Esophagus muscularis mucosa (tissue), 4 donors: Measurements from ENCODE around the gene RGS1. TPM values are rescaled to one million over a fixed set of nuclear protein-coding genes. Genes with fewer than 3 reads are reported as not detected.
A peak's percentile ranks its signal among the peaks of the same experiment; 100 is the strongest.

Experiments used
- DNase-seq: peaks from one replicate; pipeline ENCODE4 v3.0.0-alpha.2; 2017; ENCODE audit errors: extremely low spot score
- H3K27ac ChIP-seq, 4 donors: fragments of 200-600 bp; sonication (generic); replicated peaks in 1 of 4; 1 replicate in 3 of 4; 2 replicates in 1 of 4; pipeline ENCODE4 v1.5.1; 2016 to 2019; ENCODE audit warnings: mild to moderate bottlenecking in 1 of 4
- H3K27me3 ChIP-seq, 4 donors: fragments of 200-600 bp; sonication (generic); one replicate each; pipeline versions ENCODE4 v1.5.1 to v1.6.0; 2016 to 2019
- H3K36me3 ChIP-seq, 4 donors: fragments of 200-600 bp; sonication (generic); one replicate each; pipeline ENCODE4 v1.5.1; 2016 to 2019
- H3K4me1 ChIP-seq, 4 donors: fragments of 200-600 bp; sonication (generic); one replicate each; pipeline ENCODE4 v1.5.1; 2016 to 2019
- H3K4me3 ChIP-seq, 4 donors: fragments of 200-600 bp; sonication (generic); 1 replicate in 2 of 4; 2 replicates in 2 of 4; pipeline ENCODE4 v1.5.1; 2016 to 2019; ENCODE audit warnings: mild to moderate bottlenecking in 4 of 4, moderate library complexity in 1 of 4
- H3K9me3 ChIP-seq, 4 donors: fragments of 200-600 bp; sonication (generic); 1 replicate in 3 of 4; 2 replicates in 1 of 4; pipeline ENCODE4 v1.5.1; 2016 to 2019
- EP300 ChIP-seq: sonication (generic); formaldehyde crosslinking; IDR thresholded peaks from one replicate; pipeline ENCODE4 v1.6.1; 2017; ENCODE audit warnings: antibody characterized with exemption
- POLR2A ChIP-seq: fragments of 450-650 bp; IDR thresholded peaks from one replicate; pipeline ENCODE4 v1.6.1; 2017; ENCODE audit warnings: antibody characterized with exemption, moderate library complexity, mild to moderate bottlenecking, low read depth
- POLR2AphosphoS5 ChIP-seq, 2 donors: sonication (generic); formaldehyde crosslinking; IDR thresholded peaks; one replicate each; pipeline ENCODE4 v1.6.1; 2017; ENCODE audit warnings: antibody characterized with exemption in 2 of 2
- WGBS: methylation state at CpG from one replicate; pipeline ENCODE4 v1.1.5; 2018; 5-methylcytosine and 5-hydroxymethylcytosine counted together
- intact Hi-C: fragments of 100-400 bp; cut with DNase I; formaldehyde crosslinking; loops from one replicate; pipeline ENCODE4 v1.15.1; 2023
- total RNA-seq, 4 donors: library from RNA; depleted of rRNA; stranded (reverse); fragments of >200 nt; gene quantifications; one replicate each; pipeline versions ENCODE4 v1.1.0 to v1.2.1, GENCODE V29; 2016
- TF ChIP-seq, protein P1 (sequence below), 3 experiments: fragments of 200-600 bp in 2 of 3; fragments of 450-650 bp in 1 of 3; sonication (generic) in 2 of 3; IDR thresholded peaks; one replicate each; pipeline ENCODE4 v1.5.1; 2017 to 2019; ENCODE audit warnings: antibody characterized with exemption in 3 of 3, mild to moderate bottlenecking in 2 of 3, moderate library complexity in 1 of 3

The RGS1 gene
- total RNA-seq, 4 donors from 2014 or later, result 6.1 to 27.7 (median 12.5) TPM

DNA sequence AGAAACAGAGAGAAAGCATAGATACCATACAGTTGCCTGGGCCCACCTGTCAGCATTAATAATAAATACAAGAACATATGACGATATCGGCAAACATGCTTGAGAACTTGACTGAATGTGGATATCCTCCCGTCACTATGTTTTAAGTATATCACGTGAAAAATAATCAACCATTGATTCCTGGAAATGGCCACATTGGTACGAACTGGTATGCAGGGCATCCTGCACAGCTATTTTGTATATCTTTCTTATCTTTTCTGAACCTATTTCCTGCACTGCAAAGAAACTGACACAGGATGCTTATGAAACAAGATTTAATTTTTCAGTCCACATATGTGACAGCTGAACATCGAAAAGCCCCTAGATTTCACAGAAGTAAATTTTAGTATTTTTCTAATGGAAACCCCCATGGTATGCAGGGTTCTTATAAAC, 22.8 kb upstream of the RGS1 start:
- H3K36me3 ChIP-seq, result no peaks in the 10 kb centered on the region
- no peak overlapping the region for H3K4me3 ChIP-seq
- no peak for DNase-seq
- H3K27ac ChIP-seq, result no peak overlapping the region
- H3K27me3 ChIP-seq, result no peaks in the 10 kb centered on the region
- 87% methylated on average over 6 of the region's 6 CpGs for WGBS
- TF ChIP-seq POLR2A, result no peak
- no peaks in the 10 kb centered on the region for H3K9me3 ChIP-seq
- intact Hi-C loops, result no loop called here
- peaks cover 0 to 10% (median 3%) of the 10 kb centered on the region in 4 donors for H3K4me1 ChIP-seq

DNA sequence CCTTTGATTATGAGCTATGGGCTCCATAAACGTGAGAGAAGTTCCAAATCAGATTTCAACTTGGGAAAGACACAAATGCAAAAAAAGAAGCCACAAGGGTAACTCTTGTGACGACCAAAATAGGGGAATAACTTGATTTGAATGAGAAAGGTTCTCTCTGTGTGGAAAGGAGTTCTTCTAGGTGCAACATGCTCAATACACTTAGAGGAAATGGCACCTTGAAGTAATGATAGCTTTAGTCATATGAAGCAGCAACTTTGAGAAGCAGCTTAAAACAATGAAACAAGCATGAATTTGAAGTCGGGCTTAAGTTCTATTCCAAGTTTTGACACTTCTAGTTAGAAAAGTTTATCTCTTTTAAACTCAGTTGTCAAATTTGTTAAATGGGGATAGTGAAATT, 21.8 kb upstream of the RGS1 start:
- no peaks in the 10 kb centered on the region for H3K36me3 ChIP-seq
- H3K4me1 ChIP-seq, result peaks cover 0 to 16% (median 5%) of the 10 kb centered on the region in 4 donors
- TF ChIP-seq POLR2AphosphoS5 (IDR thresholded peaks at IDR 0.05) (no peak), POLR2A (no peak), EP300 (no peak)
- TF ChIP-seq, protein P1, sequence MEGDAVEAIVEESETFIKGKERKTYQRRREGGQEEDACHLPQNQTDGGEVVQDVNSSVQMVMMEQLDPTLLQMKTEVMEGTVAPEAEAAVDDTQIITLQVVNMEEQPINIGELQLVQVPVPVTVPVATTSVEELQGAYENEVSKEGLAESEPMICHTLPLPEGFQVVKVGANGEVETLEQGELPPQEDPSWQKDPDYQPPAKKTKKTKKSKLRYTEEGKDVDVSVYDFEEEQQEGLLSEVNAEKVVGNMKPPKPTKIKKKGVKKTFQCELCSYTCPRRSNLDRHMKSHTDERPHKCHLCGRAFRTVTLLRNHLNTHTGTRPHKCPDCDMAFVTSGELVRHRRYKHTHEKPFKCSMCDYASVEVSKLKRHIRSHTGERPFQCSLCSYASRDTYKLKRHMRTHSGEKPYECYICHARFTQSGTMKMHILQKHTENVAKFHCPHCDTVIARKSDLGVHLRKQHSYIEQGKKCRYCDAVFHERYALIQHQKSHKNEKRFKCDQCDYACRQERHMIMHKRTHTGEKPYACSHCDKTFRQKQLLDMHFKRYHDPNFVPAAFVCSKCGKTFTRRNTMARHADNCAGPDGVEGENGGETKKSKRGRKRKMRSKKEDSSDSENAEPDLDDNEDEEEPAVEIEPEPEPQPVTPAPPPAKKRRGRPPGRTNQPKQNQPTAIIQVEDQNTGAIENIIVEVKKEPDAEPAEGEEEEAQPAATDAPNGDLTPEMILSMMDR (IDR thresholded peaks at IDR 0.05), result no peak
- WGBS, result 90% methylated on average over 3 of the region's 3 CpGs
- intact Hi-C loops, result no loop called here
- H3K27ac ChIP-seq, result no peak overlapping the region
- H3K27me3 ChIP-seq, result no peaks in the 10 kb centered on the region
- H3K4me3 ChIP-seq, result no peak overlapping the region
- DNase-seq, result no peak
- no peaks in the 10 kb centered on the region for H3K9me3 ChIP-seq

DNA sequence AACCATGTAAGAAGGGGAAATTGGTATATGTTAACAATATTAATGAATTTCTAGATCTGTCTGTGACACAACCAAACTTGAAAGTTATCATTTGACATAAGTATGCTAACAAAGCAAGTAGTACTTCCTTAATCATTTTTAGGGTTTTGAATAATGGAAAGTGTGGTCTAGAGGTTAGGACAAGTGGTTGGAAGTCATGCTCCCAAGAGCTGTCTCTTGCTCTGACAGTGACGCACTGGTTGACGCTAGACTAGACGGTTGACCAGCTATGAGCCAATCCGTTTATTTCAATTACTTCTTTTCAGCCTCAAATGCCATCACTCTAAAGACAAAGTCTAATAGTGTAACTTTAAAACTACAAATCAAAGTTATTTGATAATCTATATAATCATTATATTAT, 20.7 kb upstream of the RGS1 start:
- H3K9me3 ChIP-seq, result no peaks in the 10 kb centered on the region
- 79% methylated on average over 4 of the region's 4 CpGs for WGBS
- no peak for DNase-seq
- TF ChIP-seq, protein P1 (IDR thresholded peaks at IDR 0.05), result no peak
- TF ChIP-seq EP300, result no peak
- TF ChIP-seq POLR2AphosphoS5 (IDR thresholded peaks at IDR 0.05), result no peak
- no peak for TF ChIP-seq POLR2A
- no peak overlapping the region for H3K27ac ChIP-seq
- H3K4me3 ChIP-seq, result no peak overlapping the region
- no peaks in the 10 kb centered on the region for H3K27me3 ChIP-seq
- H3K4me1 ChIP-seq, result peaks cover 0 to 22% (median 10%) of the 10 kb centered on the region in 4 donors
- H3K36me3 ChIP-seq, result no peaks in the 10 kb centered on the region
- intact Hi-C loops, result no loop called here

DNA sequence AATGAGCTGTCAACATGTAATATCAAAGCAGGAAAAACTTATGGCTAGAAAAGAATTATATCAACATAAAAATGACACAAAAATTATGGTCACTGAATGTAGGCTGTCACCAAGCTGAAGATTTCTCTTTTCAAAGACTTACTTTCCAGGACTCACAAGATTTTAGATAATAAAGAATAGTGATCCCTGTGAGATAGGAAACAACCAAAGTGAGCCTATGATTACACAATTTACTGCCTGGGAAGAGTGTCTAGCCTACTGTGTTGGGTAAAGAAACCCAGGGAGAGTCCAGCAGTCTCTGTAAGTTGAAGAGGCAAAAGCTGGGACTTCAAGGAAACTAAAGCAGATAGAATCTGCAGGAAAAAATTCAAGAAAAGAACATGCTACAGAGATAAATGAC, 20.2 kb upstream of the RGS1 start:
- TF ChIP-seq, protein P1 (IDR thresholded peaks at IDR 0.05), result no peak
- no peak for TF ChIP-seq EP300
- TF ChIP-seq POLR2AphosphoS5 (IDR thresholded peaks at IDR 0.05), result no peak
- TF ChIP-seq POLR2A, result no peak
- intact Hi-C loops, result no loop called here
- H3K9me3 ChIP-seq, result no peaks in the 10 kb centered on the region
- H3K27me3 ChIP-seq, result no peaks in the 10 kb centered on the region
- no peak overlapping the region for H3K27ac ChIP-seq
- no peak for DNase-seq
- H3K4me1 ChIP-seq, result peaks cover 0 to 22% (median 12%) of the 10 kb centered on the region in 4 donors
- no peak overlapping the region for H3K4me3 ChIP-seq
- H3K36me3 ChIP-seq, result no peaks in the 10 kb centered on the region

DNA sequence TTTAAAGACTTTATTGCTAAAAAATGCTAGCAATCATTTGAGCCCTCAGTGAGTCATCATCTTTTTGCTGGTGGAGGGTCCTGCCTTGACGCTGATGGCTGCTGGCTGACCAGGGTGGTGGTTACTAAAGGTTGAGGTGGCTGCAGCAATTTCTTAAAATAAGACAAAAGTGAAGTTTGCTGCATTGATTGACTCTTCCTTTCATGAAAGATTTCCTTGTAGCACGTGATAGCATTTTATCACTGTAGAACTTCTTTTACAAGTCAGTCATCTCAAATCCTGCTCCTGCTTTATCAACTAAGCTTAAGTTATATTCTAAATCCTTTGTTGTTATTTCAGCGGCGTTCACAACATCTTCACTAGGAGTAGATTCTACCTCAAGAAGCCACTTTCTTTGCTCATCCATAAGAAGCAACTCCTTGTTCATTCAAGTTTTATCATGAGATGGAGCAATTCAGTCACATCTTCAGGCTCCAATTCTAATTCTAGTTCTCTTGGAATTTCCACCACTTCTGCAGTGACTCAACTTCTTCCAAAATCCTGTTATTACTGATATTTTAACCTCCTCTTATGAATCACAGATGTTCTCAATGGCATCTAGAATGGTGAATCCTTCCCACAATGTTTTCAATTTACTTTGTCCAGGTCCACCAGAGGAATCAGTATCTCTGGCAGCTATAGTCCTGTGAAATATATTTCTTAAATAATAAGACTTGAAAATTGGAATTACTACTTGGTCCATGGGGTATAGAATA, 17.6 kb upstream of the RGS1 start:
- intact Hi-C loops, result no loop called here
- Histone ChIP-seq H3K9me3 (no peaks in the 10 kb centered on the region), H3K27ac (peak overlapping the region; percentile 46 to 59 (median 52))

More for the DNA sequence above, 17.6 kb upstream of the RGS1 start:
- TF ChIP-seq, protein P1 (IDR thresholded peaks at IDR 0.05), result no peak
- no peak for TF ChIP-seq POLR2AphosphoS5 (IDR thresholded peaks at IDR 0.05)
- Histone ChIP-seq H3K4me1 (peaks cover 0 to 19% (median 10%) of the 10 kb centered on the region in 4 donors), H3K4me3 (no peak overlapping the region), H3K27me3 (no peaks in the 10 kb centered on the region), H3K36me3 (no peaks in the 10 kb centered on the region)
- DNase-seq, result no peak
- 96% methylated on average over 4 of the region's 4 CpGs for WGBS
